ENCODE measurements around the gene UNC5C. TPM values are rescaled to one million over a fixed set of nuclear protein-coding genes. Genes with fewer than 3 reads are reported as not detected.

Gene UNC5C
- polyA plus RNA-seq, 1 experiment, result not detected

DNA sequence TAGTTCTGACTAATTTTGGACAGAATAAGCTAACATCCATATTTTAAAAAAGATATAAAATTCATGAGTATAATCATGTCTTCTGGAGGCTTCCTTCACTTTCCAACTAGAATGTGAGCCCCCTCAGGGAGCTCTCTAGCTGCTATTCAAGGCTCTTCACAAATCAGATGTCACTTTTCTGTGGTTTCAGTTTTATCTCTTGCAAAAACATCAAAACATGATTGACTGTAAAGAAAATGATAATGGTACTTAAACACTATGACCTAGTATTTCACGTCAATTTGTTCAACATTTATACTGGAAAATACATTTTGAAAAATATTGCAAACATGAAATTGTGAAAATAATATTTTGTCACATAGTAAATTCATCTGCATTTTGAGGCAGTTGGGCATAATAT, 234.2 kb downstream of the UNC5C start:
- TF ChIP-seq, protein P1, sequence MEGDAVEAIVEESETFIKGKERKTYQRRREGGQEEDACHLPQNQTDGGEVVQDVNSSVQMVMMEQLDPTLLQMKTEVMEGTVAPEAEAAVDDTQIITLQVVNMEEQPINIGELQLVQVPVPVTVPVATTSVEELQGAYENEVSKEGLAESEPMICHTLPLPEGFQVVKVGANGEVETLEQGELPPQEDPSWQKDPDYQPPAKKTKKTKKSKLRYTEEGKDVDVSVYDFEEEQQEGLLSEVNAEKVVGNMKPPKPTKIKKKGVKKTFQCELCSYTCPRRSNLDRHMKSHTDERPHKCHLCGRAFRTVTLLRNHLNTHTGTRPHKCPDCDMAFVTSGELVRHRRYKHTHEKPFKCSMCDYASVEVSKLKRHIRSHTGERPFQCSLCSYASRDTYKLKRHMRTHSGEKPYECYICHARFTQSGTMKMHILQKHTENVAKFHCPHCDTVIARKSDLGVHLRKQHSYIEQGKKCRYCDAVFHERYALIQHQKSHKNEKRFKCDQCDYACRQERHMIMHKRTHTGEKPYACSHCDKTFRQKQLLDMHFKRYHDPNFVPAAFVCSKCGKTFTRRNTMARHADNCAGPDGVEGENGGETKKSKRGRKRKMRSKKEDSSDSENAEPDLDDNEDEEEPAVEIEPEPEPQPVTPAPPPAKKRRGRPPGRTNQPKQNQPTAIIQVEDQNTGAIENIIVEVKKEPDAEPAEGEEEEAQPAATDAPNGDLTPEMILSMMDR (IDR thresholded peaks at IDR 0.05; ENCODE audit: insufficient read depth, low read depth, low read length), result no peak
- Histone ChIP-seq H3K4me3 (ENCODE audit: low read depth, low read length) (no peak overlapping the region), H3K36me3 (ENCODE audit: control insufficient read depth, insufficient read depth, low read length) (no peaks in the 10 kb centered on the region), H3K27me3 (ENCODE audit: control insufficient read depth, insufficient read depth, low read length) (no peaks in the 10 kb centered on the region)
- ChIA-PET CTCF (no interaction called here), POLR2A (no interaction called here)
- DNase-seq (ENCODE audit: low read depth), result no peak

DNA sequence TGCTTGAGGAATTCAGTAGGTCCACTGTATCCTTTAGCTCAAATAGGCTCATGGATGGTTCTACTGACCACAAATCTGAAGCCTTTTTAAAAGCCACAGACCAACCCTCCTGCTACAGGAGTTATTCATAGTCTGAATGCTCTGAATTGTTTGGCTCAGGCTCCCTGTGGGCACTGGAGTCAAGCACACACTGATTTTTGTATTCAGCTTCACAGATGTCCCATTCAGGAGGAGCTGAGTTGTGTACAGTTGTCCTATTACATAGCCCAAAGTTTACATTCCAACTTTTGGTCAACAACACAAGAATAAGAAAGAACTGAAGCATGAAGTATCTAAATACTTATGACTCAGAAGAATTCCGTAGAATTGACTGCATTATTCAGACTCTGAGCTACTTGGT, 243.9 kb downstream of the UNC5C start:
- no peaks in the 10 kb centered on the region for H3K27me3 ChIP-seq (ENCODE audit: control insufficient read depth, insufficient read depth, low read length)
- no peaks in the 10 kb centered on the region for H3K36me3 ChIP-seq (ENCODE audit: control insufficient read depth, insufficient read depth, low read length)
- DNase-seq (ENCODE audit: low read depth), result no peak
- no peak overlapping the region for H3K4me3 ChIP-seq (ENCODE audit: low read depth, low read length)
- TF ChIP-seq, protein P1 (IDR thresholded peaks at IDR 0.05; ENCODE audit: insufficient read depth, low read depth, low read length), result no peak
- CTCF ChIA-PET, result no interaction called here
- POLR2A ChIA-PET, result no interaction called here

DNA sequence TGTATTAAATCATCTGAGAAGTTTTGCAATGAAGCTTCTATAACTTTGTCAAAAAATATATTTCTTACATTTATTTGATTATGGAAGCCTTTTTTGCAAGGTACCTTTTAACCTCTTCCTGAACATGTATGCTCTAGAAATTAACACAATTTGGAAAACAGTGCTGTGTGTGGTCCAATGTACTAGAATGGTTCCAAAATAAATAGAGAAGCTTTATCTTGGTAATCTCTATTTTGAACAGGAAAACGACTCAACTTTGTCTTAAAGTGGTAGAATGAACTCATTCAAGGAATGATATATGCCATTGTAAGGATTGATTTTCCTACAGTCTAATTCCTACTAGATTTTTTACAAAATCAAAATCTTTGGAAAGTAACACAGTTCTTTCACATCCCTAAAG, 248.5 kb downstream of the UNC5C start:
- TF ChIP-seq, protein P1 (IDR thresholded peaks at IDR 0.05; ENCODE audit: insufficient read depth, low read depth, low read length), result no peak
- no peak for DNase-seq (ENCODE audit: low read depth)
- Histone ChIP-seq H3K27me3 (ENCODE audit: control insufficient read depth, insufficient read depth, low read length) (no peaks in the 10 kb centered on the region), H3K4me3 (ENCODE audit: low read depth, low read length) (no peak overlapping the region), H3K36me3 (ENCODE audit: control insufficient read depth, insufficient read depth, low read length) (no peaks in the 10 kb centered on the region)
- ChIA-PET CTCF (no interaction called here), POLR2A (no interaction called here)

DNA sequence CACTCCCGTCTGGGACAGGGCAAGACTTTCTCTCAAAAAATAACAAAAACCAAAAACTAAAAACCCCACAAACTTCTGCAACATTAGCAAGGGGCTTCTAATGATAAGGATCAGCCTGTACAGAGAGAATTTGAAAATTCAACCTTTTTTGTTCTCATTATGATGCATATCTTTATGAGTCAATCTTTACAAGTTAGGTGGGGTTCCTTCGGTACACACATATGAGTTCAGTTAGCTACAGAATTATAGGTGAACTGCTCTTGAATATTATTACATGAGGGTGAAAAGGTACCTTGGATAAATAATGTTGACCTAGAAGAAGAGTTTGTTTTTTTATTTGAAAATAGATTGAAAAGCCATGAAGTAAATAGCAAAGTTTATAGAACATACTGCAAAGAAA, 252.7 kb downstream of the UNC5C start:
- TF ChIP-seq, protein P1 (IDR thresholded peaks at IDR 0.05; ENCODE audit: insufficient read depth, low read depth, low read length), result no peak
- ChIA-PET POLR2A (no interaction called here), CTCF (no interaction called here)
- Histone ChIP-seq H3K27me3 (ENCODE audit: control insufficient read depth, insufficient read depth, low read length) (no peaks in the 10 kb centered on the region), H3K4me3 (ENCODE audit: low read depth, low read length) (no peak overlapping the region), H3K36me3 (ENCODE audit: control insufficient read depth, insufficient read depth, low read length) (no peaks in the 10 kb centered on the region)
- DNase-seq (ENCODE audit: low read depth), result no peak

DNA sequence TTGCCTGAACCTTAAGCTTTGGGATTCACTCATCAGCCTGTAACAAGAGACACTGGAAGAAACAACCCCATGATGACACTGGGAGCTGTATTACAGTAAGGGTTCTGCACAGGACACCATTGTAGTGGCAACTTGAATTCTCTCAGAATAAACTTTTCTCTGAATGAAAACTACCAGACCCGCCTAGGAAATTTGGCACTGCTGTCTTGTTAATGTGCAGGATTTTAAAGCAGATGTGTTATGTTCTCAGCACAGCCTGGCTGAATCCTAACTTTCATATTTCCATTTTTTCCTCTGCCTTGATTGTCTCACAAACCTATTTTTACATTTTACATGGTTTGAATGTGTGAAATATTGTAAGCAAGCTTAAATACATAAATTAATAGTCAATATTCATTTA, 253.6 kb downstream of the UNC5C start:
- ChIA-PET CTCF (no interaction called here), POLR2A (no interaction called here)
- no peak overlapping the region for H3K4me3 ChIP-seq (ENCODE audit: low read depth, low read length)

More for the DNA sequence above, 253.6 kb downstream of the UNC5C start:
- TF ChIP-seq, protein P1 (IDR thresholded peaks at IDR 0.05; ENCODE audit: insufficient read depth, low read depth, low read length), result no peak
- no peak for DNase-seq (ENCODE audit: low read depth)
- H3K36me3 ChIP-seq (ENCODE audit: control insufficient read depth, insufficient read depth, low read length), result no peaks in the 10 kb centered on the region
- no peaks in the 10 kb centered on the region for H3K27me3 ChIP-seq (ENCODE audit: control insufficient read depth, insufficient read depth, low read length)
